ENCODE results near the gene ST3GAL3.
"Not testable (repeated sequence)": the region's sequence is repeated elsewhere in the genome, so short reads cannot be mapped to it uniquely, and the experiment has no call there.

ST3GAL3 gene

DNA sequence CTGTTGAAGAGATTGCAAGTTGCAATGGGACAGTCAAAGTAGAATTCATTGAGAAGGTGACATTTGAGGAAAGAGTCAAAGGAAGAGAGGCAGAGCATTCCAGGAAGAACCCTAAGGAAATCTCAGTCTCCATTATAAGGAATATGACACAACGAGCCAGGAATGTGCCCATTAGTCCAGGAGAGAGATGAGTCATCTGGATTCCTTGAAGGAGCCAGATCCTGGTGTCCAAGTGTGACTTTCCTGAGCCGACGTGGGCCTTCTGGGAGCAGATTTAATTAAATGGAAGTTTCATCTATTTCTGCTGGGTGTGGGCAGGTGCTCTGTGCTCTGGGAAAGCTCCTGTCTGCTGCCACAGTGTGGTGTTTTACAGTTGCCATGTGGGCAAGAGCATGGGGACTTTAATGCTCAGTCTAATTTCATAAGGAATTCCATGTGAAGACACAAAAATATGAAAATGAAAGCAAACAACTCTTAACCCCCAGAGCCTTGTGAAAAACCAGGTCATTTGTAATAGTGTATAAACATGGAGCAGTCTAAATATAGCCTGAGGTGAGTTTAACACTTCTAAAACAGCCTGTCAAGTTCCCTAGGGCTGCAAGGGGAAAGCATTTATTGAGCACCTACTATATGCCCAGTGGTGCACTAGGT, 114.8 kb downstream of the ST3GAL3 start:
- DNase-seq (ENCODE audit: low spot score), result peak; percentile 92

GRCh38 chr1:43824795-43825194, 117.5 kb downstream of the ST3GAL3 start:
- no peak for DNase-seq (ENCODE audit: low spot score)

DNA sequence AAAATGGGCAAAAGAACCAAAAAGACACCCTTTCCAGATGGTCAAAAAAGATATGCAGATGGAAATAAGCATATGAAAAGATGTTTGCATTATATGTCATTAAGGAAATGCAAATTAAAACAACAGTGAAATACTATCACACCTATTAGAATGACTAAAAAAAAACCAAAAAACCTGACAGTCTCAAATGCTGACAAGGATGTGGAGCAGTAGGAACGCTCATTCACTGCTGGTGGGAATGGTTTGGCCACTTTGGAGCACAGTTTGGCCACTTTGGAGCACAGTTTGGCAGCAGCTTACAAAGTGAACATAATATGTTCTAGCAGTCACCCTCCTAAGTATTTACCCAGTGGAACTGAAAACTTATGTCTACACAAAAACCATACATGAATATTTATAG, 121.2 kb downstream of the ST3GAL3 start:
- DNase-seq (ENCODE audit: low spot score), result no peak

DNA sequence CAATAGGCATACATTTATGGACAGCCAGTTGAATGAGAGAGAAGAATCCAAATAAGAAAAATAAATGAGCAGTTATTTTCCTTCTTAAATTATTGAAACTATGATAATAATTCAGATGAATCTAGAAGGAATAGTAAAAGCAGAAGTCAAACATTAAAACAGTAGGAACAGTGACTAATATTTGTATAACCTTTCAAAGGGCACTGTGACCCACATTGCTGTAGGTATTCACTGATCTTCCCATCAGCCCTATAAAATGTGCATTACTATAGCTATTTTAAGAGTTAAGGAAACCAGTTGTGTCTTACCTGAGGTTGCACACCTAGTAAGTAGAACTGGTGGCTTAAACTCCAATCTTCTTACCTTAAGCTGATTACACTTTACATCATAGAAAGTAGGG, 123.5 kb downstream of the ST3GAL3 start:
- peak; percentile 30 for DNase-seq (ENCODE audit: low spot score)

DNA sequence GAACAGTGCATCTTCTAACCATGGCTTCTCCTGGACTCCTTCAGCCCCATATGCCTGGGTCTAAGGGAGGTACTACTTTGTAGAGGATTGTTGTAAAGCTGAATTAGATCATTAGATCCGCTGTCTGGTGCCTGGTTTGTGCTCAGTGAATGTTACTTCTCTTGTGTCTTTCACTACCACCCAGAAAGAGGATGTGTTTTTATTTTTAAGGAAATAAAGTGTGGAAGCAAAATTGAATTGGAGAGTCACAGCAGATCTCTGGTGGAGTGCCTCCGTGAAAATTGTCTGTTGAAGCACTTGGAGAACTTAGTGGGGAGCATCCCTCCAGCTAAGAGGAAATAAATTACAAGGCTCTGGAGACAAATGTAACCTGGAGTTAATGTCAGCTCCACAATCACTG, 124.5 kb downstream of the ST3GAL3 start:
- DNase-seq (ENCODE audit: low spot score), result no peak

DNA sequence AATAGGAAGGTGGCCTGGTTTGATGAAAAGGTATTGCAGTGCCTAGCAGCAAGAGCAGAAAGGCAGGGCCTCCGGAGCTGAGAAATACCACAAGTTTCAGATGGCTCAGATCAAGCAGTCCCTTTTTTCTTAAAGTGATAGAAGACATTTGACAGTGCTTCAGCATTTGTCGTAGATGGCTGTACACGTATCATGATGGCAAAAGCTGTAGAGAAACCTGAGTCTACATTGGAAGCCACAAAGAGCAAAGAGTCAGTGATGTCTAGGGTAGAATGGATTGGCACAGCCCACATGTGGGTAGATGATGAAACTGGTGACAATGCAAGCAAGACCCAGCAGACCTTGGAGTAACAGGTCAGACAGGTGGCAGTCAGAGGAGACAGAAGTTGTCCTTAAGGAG, 124.9 kb downstream of the ST3GAL3 start:
- no peak for DNase-seq (ENCODE audit: low spot score)

DNA sequence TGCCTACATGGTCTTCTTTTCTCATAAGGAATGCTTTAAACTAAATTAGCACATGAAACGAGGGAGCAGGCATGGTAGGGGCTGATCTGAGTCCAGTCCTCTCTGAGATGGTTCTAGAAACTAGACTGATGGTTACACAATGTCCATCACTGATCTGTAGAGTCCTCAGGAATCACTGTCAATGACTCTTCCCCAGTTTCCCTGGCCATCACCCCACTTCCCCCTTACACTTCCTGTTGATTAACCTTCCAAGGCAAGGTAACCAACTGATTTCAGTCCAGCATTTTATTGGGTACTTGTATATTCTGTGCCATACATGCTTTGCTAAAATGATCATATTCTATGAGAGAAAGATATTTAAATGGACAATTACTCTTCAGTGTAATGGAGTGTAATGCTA, 125.7 kb downstream of the ST3GAL3 start:
- no peak for DNase-seq (ENCODE audit: low spot score)

- not testable (repeated sequence) for DNase-seq (ENCODE audit: low spot score)
Measured at GRCh38 chr1:43833902-43834279, 126.6 kb downstream of the ST3GAL3 start.

GRCh38 chr1:43834280-43835081, 127.1 kb downstream of the ST3GAL3 start:
- DNase-seq (ENCODE audit: low spot score), result peak; percentile 22

- DNase-seq (ENCODE audit: low spot score), result peak; percentile 64
Measured at GRCh38 chr1:43835082-43836021, 128.0 kb downstream of the ST3GAL3 start.

- peak; percentile 81 for DNase-seq (ENCODE audit: low spot score)
Measured at GRCh38 chr1:43836267-43836951, 129.1 kb downstream of the ST3GAL3 start.

DNA sequence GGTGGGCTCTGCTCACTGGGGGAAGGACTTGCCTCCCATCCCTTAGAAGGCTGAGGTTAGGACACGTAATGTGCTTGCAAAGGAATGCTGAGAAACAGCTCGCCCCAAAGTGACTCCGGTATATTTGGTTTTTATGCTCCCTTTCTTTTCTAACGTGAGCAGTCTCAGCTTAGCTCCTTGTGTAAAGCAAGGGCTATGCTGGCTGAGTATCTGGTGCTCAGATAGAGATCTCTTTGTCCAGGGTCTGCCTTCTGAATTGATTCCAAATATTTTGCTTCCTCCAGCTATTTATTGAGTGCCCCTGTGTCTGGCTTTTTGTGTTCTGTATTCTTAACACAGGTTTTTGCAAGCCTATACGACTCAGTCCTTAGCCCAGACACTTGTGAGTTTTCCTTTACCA, 131.7 kb downstream of the ST3GAL3 start:
- DNase-seq (ENCODE audit: low spot score), result no peak

DNA sequence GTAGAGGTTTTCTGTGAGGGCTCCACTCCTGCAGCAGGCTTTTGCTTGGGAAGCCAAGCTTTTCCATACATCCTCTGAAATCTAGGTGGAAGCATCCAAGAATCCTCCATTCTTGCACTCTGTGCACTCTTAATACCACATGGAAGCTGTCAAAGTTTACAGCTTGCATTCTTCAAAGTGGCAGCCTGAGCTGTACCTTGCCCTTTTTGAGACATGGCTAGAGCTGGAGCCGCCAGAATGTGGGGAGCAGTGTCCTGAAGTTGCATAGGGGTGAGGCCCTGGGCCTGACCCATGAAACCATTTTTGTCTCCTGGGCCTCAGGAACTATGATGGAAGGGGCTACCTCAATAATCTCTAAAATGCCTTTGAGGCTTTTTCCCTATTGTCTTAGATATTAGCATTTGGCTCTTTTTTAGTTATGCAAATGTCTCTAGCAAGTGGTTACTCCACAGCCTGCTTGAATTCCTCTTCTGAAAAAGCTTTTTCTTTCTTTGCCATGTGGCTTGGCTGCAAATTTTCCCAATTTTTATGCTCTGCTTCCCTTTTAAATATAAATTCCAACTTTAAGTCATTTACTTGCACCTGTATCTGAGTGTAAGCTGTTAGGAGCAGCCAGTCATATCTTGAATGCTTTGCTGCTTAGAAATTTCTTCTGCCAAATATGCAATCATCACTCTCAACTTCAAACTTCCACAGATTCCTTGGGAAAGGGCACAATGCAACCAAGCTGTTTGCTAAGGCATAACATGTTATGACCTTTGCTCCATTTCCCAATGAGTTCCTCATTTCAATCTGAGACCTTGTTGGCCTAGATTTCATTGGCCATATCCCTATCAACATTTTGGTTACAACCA, 134.2 kb downstream of the ST3GAL3 start:
- DNase-seq (ENCODE audit: low spot score), result no peak

- DNase-seq (ENCODE audit: low spot score), result no peak
Measured at GRCh38 chr1:43842175-43842498, 134.8 kb downstream of the ST3GAL3 start.

GRCh38 chr1:43843684-43844083, 136.3 kb downstream of the ST3GAL3 start:
- no peak for DNase-seq (ENCODE audit: low spot score)

DNA sequence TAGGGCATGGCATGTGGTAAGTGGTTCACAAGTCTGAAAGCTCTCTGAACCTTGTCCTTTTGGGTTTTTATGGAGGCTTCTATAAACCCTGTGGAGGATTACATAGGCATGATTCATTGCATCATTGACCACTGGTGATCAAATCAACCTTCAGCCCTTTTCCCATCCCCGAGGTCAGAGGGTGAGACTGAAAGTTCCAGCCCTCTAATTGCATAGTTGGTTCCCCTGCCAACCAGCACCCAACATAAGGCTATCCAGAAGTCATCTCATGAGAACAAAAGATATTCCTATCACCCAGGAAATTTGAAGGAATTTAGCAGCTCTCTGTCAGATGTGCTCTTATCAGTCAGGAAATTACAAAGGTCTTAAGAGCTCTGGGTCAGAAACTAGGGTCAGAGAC, 136.8 kb downstream of the ST3GAL3 start:
- peak; percentile 61 for DNase-seq (ENCODE audit: low spot score)

DNA sequence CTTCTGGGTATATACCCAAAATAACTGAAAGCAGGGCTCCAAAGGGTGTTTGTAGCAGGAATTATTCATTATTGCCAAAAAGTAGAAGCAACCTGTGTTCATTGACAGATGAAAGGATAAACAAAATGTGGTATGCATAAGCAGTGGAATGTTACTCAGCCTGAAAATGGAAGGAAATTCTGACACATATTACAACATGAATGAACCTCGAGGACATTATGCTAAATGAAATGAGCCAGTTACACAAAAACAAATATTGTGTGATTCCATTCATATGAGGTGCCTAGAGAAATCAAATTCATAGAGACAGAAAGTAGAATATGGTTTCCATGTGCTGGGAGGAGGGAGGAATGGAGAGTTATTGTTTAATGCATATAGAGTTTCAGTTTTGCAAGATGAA, 140.0 kb downstream of the ST3GAL3 start:
- no peak for DNase-seq (ENCODE audit: low spot score)

GRCh38 chr1:43847882-43848281, 140.5 kb downstream of the ST3GAL3 start:
- DNase-seq (ENCODE audit: low spot score), result no peak

GRCh38 chr1:43849670-43850069, 142.3 kb downstream of the ST3GAL3 start:
- DNase-seq (ENCODE audit: low spot score), result no peak

GRCh38 chr1:43850591-43851233, 143.4 kb downstream of the ST3GAL3 start:
- no peak for DNase-seq (ENCODE audit: low spot score)

Measured in LoVo (cell line).